ENCODE measurements around the gene BTNL8.

BTNL8 gene

DNA sequence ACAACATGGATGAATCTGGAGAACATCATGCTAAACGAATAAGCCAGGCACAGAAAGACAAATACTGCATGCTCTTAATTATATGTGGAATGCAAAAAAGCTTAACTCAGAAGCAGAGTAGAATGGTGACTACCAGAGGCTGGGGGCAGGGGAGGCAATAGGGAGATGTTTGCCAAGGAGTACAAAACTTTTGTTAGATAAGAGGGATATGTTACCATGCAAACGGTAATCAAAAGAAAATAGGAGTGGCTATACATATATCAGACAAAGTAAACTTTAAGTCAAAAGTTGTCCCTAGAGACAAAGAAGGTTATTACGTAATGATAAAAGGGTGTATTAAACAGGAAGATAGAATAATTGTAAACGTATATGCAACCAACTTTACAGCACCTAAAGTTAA lies 71.9 kb downstream of the BTNL8 start:
- DNase-seq, result no peak

GRCh38 chr5:180974612-180975315 lies 75.8 kb downstream of the BTNL8 start:
- no peak for DNase-seq

GRCh38 chr5:180975338-180975737 lies 76.4 kb downstream of the BTNL8 start:
- DNase-seq, result peak in 1 of 2 donors; percentile 21

GRCh38 chr5:180976518-180976917 lies 77.6 kb downstream of the BTNL8 start:
- no peak for DNase-seq

- no peak for DNase-seq
Measured at GRCh38 chr5:180977852-180978251, 78.9 kb downstream of the BTNL8 start.

- no peak for DNase-seq
Measured at GRCh38 chr5:180982008-180982741, 83.2 kb downstream of the BTNL8 start.

- DNase-seq, result no peak
Measured at GRCh38 chr5:180988016-180988415, 89.1 kb downstream of the BTNL8 start.

DNA sequence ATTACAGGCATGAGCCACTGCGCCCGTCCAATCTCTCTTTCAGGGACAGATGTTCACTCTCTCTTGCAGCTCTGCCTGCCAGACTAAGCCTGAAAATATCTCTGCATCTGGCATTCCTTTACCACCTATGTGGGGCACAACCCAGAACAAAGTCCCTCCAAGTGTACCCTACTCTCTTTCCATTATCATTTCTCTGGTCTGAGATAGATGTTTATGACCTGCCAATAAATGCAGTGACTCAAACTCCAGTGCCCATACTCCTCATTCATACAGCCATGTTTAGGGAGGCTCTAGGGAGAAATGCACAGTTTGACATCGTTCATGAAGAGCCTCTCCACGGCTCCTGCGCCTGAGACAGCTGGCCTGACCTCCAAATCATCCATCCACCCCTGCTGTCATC lies 89.6 kb downstream of the BTNL8 start, which contains the start of gene BTNL3:
TSS of gene BTNL3 (plus strand) at position 255 of the 400 bp plus-strand sequence. CDS start 183 bp downstream, outside the sequence.
- no peak for DNase-seq

- DNase-seq, result no peak
Measured at GRCh38 chr5:180990086-180990881, 91.3 kb downstream of the BTNL8 start.

DNA sequence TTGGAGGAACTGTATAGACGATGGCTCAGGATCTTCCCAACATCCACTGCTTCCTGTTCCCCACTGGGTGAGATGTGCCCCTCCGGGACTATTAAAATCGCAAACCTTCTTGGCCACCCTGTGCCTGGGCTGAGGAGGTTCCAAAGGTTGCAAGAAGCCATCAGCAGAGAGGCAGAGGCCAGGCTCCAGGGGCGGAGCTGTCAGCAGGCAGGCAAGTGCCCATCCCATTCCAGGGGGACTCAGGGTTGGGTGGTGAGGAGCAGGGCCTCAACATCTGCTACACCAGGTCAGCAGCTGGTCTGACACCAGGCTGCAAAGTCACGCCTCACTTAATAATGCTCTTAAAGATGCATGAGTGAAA lies 91.9 kb downstream of the BTNL8 start:
- DNase-seq, result no peak

All from inflammatory macrophage treated with lipopolysaccharide for 1 hour (primary cell).